Activated CD8-positive, alpha-beta T cell treated with anti-CD3 and anti-CD28 coated beads, Interleukin-2, amount 10 ng/mL, durations not matched to agents 7 days and 5 days (primary cell): ENCODE data around the gene DAG1. TPM values are rescaled to one million over a fixed set of nuclear protein-coding genes. Genes with fewer than 3 reads are reported as not detected.

ENCODE experiments used
- ATAC-seq: fragments of 150-1000 bp; cut with Tn5 transposase; one replicate; pipeline ENCODE4 v1.10.0; 2021; ENCODE audit warnings: moderate library complexity
- CTCF ChIA-PET: fragments of 350-600 bp; sonication (Branson Sonifier 250); formaldehyde crosslinking; loops from one replicate; lab custom pipeline; 2021; ENCODE audit warnings: antibody characterized with exemption; lab: Charles Lee
- POLR2A ChIA-PET: fragments of 350-600 bp; sonication (Branson Sonifier 250); formaldehyde crosslinking; loops from one replicate; lab custom pipeline; 2021; ENCODE audit warnings: antibody characterized with exemption; lab: Charles Lee
- DNase-seq: peaks from one replicate; pipeline ENCODE4 v3.0.0-alpha.2; 2020
- H3K27ac Mint-ChIP-seq: one replicate; pipeline ENCODE4 v1.8.0; 2021; ENCODE audit warnings: mild to moderate bottlenecking, mixed read lengths
- H3K27me3 Mint-ChIP-seq: one replicate; pipeline ENCODE4 v1.8.0; 2021; ENCODE audit warnings: low read depth, mixed read lengths
- H3K36me3 Mint-ChIP-seq: one replicate; pipeline ENCODE4 v1.8.0; 2021; ENCODE audit warnings: low read depth, mixed read lengths
- H3K4me1 Mint-ChIP-seq: one replicate; pipeline ENCODE4 v1.8.0; 2021; ENCODE audit warnings: low read depth, mixed read lengths
- H3K4me3 Mint-ChIP-seq: one replicate; pipeline ENCODE4 v1.8.0; 2021; ENCODE audit warnings: mild to moderate bottlenecking, mixed read lengths
- H3K9me3 Mint-ChIP-seq: one replicate; pipeline ENCODE4 v1.8.0; 2022; ENCODE audit warnings: mixed read lengths; ENCODE audit not compliant: insufficient read depth
- total RNA-seq, 2 experiments: library from RNA; stranded (reverse); gene quantifications; one replicate each; pipeline ENCODE4 v1.2.3, GENCODE V29; 2021

Gene DAG1
- total RNA-seq, 2 experiments from 2014 or later = 18.8 to 19.7 TPM

- ATAC-seq = no peak
- ChIA-PET CTCF (interaction anchor here (2.4 kb wide), 1 partner anchor 24 kb away, joined by 8 read pairs; no protein-coding TSS in a partner anchor), POLR2A (interaction anchor here (1.2 kb wide), 1 partner anchor 9 kb away, joined by 4 read pairs; the partner anchor contains the start of gene BSN)
- Mint-ChIP-seq H3K36me3 (no peaks in the 10 kb centered on the region), H3K27me3 (peaks cover 21% of the 10 kb centered on the region), H3K4me3 (no peak overlapping the region), H3K9me3 (peaks cover 5% of the 10 kb centered on the region), H3K4me1 (no peaks in the 10 kb centered on the region), H3K27ac (no peak overlapping the region)
- no peak for DNase-seq
These were observed 93.7 kb downstream of the DAG1 start for GRCh38 chr3:49563766-49564165.

GRCh38 chr3:49566312-49566711 lies 96.2 kb downstream of the DAG1 start:
- POLR2A ChIA-PET = no interaction called here
- no peaks in the 10 kb centered on the region for H3K4me1 Mint-ChIP-seq
- CTCF ChIA-PET = interaction anchor here (0.7 to 1.8 kb wide), 4 partner anchors 68 to 107 kb away, joined by 3 to 11 read pairs (median 4); no protein-coding TSS in a partner anchor
- H3K4me3 Mint-ChIP-seq = no peak overlapping the region
- no peaks in the 10 kb centered on the region for H3K36me3 Mint-ChIP-seq
- no peak for ATAC-seq
- no peaks in the 10 kb centered on the region for H3K9me3 Mint-ChIP-seq
- no peak for DNase-seq
- no peak overlapping the region for H3K27ac Mint-ChIP-seq
- H3K27me3 Mint-ChIP-seq = peaks cover 16% of the 10 kb centered on the region

GRCh38 chr3:49567406-49567805 lies 97.3 kb downstream of the DAG1 start:
- POLR2A ChIA-PET = interaction anchor here (1.1 kb wide), 1 partner anchor 10 kb away, joined by 3 read pairs; no protein-coding TSS in a partner anchor
- DNase-seq (no peak), ATAC-seq (no peak)
- H3K27me3 Mint-ChIP-seq = peaks cover 16% of the 10 kb centered on the region
- H3K4me3 Mint-ChIP-seq = no peak overlapping the region
- no peak overlapping the region for H3K27ac Mint-ChIP-seq
- H3K9me3 Mint-ChIP-seq = no peaks in the 10 kb centered on the region
- H3K36me3 Mint-ChIP-seq = no peaks in the 10 kb centered on the region
- CTCF ChIA-PET = interaction anchor here (1.3 to 2.0 kb wide), 3 partner anchors 28 to 106 kb away, joined by 4 to 11 read pairs (median 8); no protein-coding TSS in a partner anchor
- no peaks in the 10 kb centered on the region for H3K4me1 Mint-ChIP-seq

GRCh38 chr3:49568965-49569364 lies 98.9 kb downstream of the DAG1 start:
- H3K27me3 Mint-ChIP-seq = peaks cover 10% of the 10 kb centered on the region
- H3K36me3 Mint-ChIP-seq = no peaks in the 10 kb centered on the region
- POLR2A ChIA-PET = no interaction called here
- ATAC-seq (no peak), DNase-seq (no peak)
- H3K4me3 Mint-ChIP-seq = no peak overlapping the region
- no peak overlapping the region for H3K27ac Mint-ChIP-seq
- no peaks in the 10 kb centered on the region for H3K4me1 Mint-ChIP-seq
- H3K9me3 Mint-ChIP-seq = no peaks in the 10 kb centered on the region
- CTCF ChIA-PET = interaction anchor here (1.0 to 2.0 kb wide), 2 partner anchors 29 kb away, joined by 4 to 8 read pairs; no protein-coding TSS in a partner anchor

GRCh38 chr3:49570028-49570654 lies 100.1 kb downstream of the DAG1 start:
- CTCF ChIA-PET = interaction anchor here (0.7 to 1.0 kb wide), 2 partner anchors 30 kb away, joined by 3 to 4 read pairs; no protein-coding TSS in a partner anchor

GRCh38 chr3:49582177-49582576 lies 112.1 kb downstream of the DAG1 start:
- Mint-ChIP-seq H3K4me1 (no peaks in the 10 kb centered on the region), H3K36me3 (no peaks in the 10 kb centered on the region), H3K9me3 (no peaks in the 10 kb centered on the region), H3K27ac (no peak overlapping the region), H3K4me3 (no peak overlapping the region), H3K27me3 (peaks cover 7% of the 10 kb centered on the region)
- ATAC-seq (no peak), DNase-seq (no peak)
- ChIA-PET POLR2A (no interaction called here), CTCF (interaction anchor here (1.8 kb wide), 1 partner anchor 43 kb away, joined by 5 read pairs; no protein-coding TSS in a partner anchor)

More at GRCh38 chr3:49570028-49570654, 100.1 kb downstream of the DAG1 start:
- no peaks in the 10 kb centered on the region for H3K36me3 Mint-ChIP-seq
- H3K9me3 Mint-ChIP-seq = no peaks in the 10 kb centered on the region
- POLR2A ChIA-PET = interaction anchor here (0.6 kb wide), 1 partner anchor 25 kb away, joined by 4 read pairs; no protein-coding TSS in a partner anchor
- DNase-seq = no peak
- H3K27me3 Mint-ChIP-seq = peaks cover 10% of the 10 kb centered on the region
- H3K4me1 Mint-ChIP-seq = no peaks in the 10 kb centered on the region
- no peak overlapping the region for H3K27ac Mint-ChIP-seq
- no peak overlapping the region for H3K4me3 Mint-ChIP-seq
- ATAC-seq = no peak

Other genes starting within 250 kb of the DAG1 start
- gene C3orf62, start 193.0 kb upstream of the DAG1 start, total RNA-seq = 10 to 100 TPM; 10.4 to 11.1 TPM
- gene USP4, start 130.2 kb upstream of the DAG1 start, total RNA-seq = 10 to 100 TPM; 72.1 to 74.0 TPM
- 100 to 1,000 TPM; 115 to 119 TPM for gene GPX1, start 111.9 kb upstream of the DAG1 start, total RNA-seq
- gene RHOA, start 58.3 kb upstream of the DAG1 start, total RNA-seq = 100 to 1,000 TPM; 518 to 520 TPM
- gene TCTA, start 57.8 kb upstream of the DAG1 start, total RNA-seq = 10 to 100 TPM; 19.6 to 25.2 TPM
- gene AMT, start 47.8 kb upstream of the DAG1 start, total RNA-seq = 1 to 10 TPM; 3.8 to 4.7 TPM
- 10 to 100 TPM; 23.2 to 25.7 TPM for gene NICN1, start 40.9 kb upstream of the DAG1 start, total RNA-seq
- under 1 TPM; 0.05 to 0.34 TPM for gene BSN, start 84.2 kb downstream of the DAG1 start, total RNA-seq
- 100 to 1,000 TPM; 179 to 192 TPM for gene APEH, start 204.1 kb downstream of the DAG1 start, total RNA-seq
- gene MST1, start 219.2 kb downstream of the DAG1 start, total RNA-seq = 1 to 10 TPM; 3.8 to 4.7 TPM
- gene RNF123, start 219.3 kb downstream of the DAG1 start, total RNA-seq = 10 to 100 TPM; 36.3 to 45.8 TPM
- gene AMIGO3, start 249.4 kb downstream of the DAG1 start, total RNA-seq = 1 to 10 TPM in 1 of 2 experiments, under 1 TPM in 1; 0.95 to 2.0 TPM